Sigmoid colon (tissue), 4 donors: ENCODE measurements around the gene ALPP.

Experiments
- CTCF ChIP-seq, 4 experiments: fragments of 450-650 bp in 3 of 4; fragments of 200-600 bp in 1 of 4; IDR thresholded peaks; one replicate each; pipeline ENCODE4 v1.5.1; 2016 to 2019; ENCODE audit warnings: antibody characterized with exemption in 4 of 4, mild to moderate bottlenecking in 3 of 4, moderate library complexity in 2 of 4
- EP300 ChIP-seq, 4 donors: sonication (generic); formaldehyde crosslinking; IDR thresholded peaks; one replicate each; pipeline ENCODE4 v1.6.1; 2017; ENCODE audit warnings: antibody characterized with exemption in 4 of 4
- POLR2A ChIP-seq, 2 donors: fragments of 450-650 bp; IDR thresholded peaks; one replicate each; pipeline ENCODE4 v1.6.1; 2016; ENCODE audit warnings: antibody characterized with exemption in 2 of 2, mild to moderate bottlenecking in 2 of 2, moderate library complexity in 2 of 2
- POLR2AphosphoS5 ChIP-seq, 4 donors: sonication (generic); formaldehyde crosslinking; IDR thresholded peaks; one replicate each; pipeline ENCODE4 v1.6.1; 2017; ENCODE audit warnings: antibody characterized with exemption in 4 of 4

- no peak for TF ChIP-seq POLR2AphosphoS5 (IDR thresholded peaks at IDR 0.05)
- no peak for TF ChIP-seq POLR2A (IDR thresholded peaks at IDR 0.05)
- no peak for TF ChIP-seq EP300 (IDR thresholded peaks at IDR 0.05)
- TF ChIP-seq CTCF (IDR thresholded peaks at IDR 0.05), result no peak
Measured at GRCh38 chr2:232365621-232366321, 12.8 kb upstream of the ALPP start.
